ENCODE results near the gene NAALADL1.

- TF ChIP-seq POLR2A (IDR thresholded peaks at IDR 0.05) (no peak), CTCF (IDR thresholded peaks at IDR 0.05) (no peak)
These were observed 60.2 kb downstream of the NAALADL1 start for GRCh38 chr11:64998141-64998540.

Data from esophagus squamous epithelium (tissue), 4 donors.